ENCODE data around the gene MAP3K5. TPM values are rescaled to one million over a fixed set of nuclear protein-coding genes. Genes with fewer than 3 reads are reported as not detected.

Gene MAP3K5
- total RNA-seq, 1 donor from 2014 or later = 31.2 TPM

DNA sequence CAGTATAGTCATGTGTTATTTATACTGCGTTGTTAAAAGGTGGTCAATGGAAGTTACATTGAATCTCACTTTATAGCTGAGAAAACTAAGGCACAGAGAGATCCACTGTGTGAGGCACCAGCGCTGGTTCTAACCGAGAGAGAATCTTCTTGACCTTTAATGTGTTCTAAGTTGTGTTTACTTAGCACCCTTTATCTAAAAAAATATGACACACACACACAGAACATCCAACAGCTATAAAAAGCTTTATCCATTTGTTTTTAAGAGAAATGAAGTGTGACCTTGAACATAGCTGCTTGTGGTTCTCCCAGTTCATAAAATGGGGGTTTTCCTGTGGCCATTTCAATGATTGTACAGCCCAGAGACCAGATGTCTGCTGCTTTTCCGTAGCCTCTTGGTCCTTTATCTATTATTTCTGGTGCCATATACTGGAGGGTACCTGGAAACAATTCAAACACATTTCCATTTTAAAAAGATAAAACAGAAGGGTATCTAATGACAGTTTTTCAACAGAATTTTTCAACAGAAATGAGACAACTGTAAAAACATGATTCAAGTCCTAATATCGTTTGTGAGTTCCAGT is 187.3 kb downstream of the MAP3K5 start:
- intact Hi-C loops (cut with DNase I) = no loop called here
- TF ChIP-seq POLR2A (IDR thresholded peaks at IDR 0.05) (no peak), POLR2AphosphoS5 (IDR thresholded peaks at IDR 0.05; ENCODE audit: insufficient read depth in 1 of 2, low read depth in 1 of 2) (no peak)
- TF ChIP-seq, protein P1, sequence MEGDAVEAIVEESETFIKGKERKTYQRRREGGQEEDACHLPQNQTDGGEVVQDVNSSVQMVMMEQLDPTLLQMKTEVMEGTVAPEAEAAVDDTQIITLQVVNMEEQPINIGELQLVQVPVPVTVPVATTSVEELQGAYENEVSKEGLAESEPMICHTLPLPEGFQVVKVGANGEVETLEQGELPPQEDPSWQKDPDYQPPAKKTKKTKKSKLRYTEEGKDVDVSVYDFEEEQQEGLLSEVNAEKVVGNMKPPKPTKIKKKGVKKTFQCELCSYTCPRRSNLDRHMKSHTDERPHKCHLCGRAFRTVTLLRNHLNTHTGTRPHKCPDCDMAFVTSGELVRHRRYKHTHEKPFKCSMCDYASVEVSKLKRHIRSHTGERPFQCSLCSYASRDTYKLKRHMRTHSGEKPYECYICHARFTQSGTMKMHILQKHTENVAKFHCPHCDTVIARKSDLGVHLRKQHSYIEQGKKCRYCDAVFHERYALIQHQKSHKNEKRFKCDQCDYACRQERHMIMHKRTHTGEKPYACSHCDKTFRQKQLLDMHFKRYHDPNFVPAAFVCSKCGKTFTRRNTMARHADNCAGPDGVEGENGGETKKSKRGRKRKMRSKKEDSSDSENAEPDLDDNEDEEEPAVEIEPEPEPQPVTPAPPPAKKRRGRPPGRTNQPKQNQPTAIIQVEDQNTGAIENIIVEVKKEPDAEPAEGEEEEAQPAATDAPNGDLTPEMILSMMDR (IDR thresholded peaks at IDR 0.05) = no peak
- Histone ChIP-seq H3K9me3 (no peaks in the 10 kb centered on the region), H3K27me3 (no peaks in the 10 kb centered on the region), H3K4me3 (no peak overlapping the region), H3K4me1 (peaks cover 7% of the 10 kb centered on the region), H3K36me3 (no peaks in the 10 kb centered on the region), H3K27ac (no peak overlapping the region)
- no peak for DNase-seq (ENCODE audit: extremely low spot score in 2 of 2)

DNA sequence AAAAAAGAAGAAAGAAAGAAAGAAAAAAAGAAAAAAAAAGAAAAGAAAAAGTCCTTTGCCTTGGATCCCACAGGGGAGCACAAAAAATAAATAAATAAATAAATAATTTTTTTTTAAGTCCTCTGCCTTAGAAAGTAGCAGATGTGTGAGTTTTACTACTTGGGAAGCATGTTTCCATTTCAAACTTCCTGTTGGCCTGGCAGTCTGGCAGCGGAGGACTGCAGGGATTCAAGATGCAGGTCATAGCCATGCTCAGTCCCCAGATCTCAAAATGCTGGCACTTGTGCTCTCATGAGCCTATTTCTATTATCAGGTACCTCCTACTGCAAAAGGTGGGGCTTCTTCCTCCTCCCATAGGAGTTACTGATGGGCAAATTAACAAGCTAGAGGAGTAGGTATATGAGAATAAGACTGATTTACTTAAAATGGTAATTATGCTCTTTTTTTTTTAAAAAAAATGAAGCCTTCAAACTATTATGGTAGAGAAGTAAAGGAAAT is 187.9 kb downstream of the MAP3K5 start:
- H3K27me3 ChIP-seq = no peaks in the 10 kb centered on the region
- intact Hi-C loops (cut with DNase I) = no loop called here

DNA sequence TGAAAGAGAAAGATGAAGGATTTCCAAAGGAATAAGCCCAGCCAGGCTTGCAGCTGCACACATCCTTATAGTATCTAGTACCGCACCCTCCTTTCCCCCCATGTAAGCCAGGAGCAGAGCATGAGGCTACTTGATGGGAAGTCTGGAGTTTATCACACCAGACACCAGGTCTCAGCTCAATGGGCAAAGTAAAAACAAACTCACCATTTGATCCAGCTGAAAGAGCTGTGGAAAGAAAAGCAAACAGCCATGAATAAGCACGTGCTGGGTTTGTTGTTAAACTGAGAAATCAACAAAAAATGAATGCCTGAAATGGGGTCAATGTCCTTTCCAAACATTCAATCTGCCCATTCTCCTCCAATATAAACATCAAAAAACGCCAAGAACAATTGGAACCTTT is 191.5 kb downstream of the MAP3K5 start:
- H3K36me3 ChIP-seq = no peaks in the 10 kb centered on the region
- H3K27ac ChIP-seq = no peak overlapping the region
- intact Hi-C loops (cut with DNase I) = no loop called here
- no peak for DNase-seq (ENCODE audit: extremely low spot score in 2 of 2)
- H3K4me3 ChIP-seq = no peak overlapping the region
- no peaks in the 10 kb centered on the region for H3K9me3 ChIP-seq
- TF ChIP-seq, protein P1 (IDR thresholded peaks at IDR 0.05) = no peak
- TF ChIP-seq POLR2AphosphoS5 (IDR thresholded peaks at IDR 0.05; ENCODE audit: insufficient read depth in 1 of 2, low read depth in 1 of 2) (no peak), POLR2A (IDR thresholded peaks at IDR 0.05) (no peak)
- no peaks in the 10 kb centered on the region for H3K27me3 ChIP-seq
- H3K4me1 ChIP-seq = no peaks in the 10 kb centered on the region

More for the DNA sequence above, 187.9 kb downstream of the MAP3K5 start:
- TF ChIP-seq POLR2AphosphoS5 (IDR thresholded peaks at IDR 0.05; ENCODE audit: insufficient read depth in 1 of 2, low read depth in 1 of 2) = no peak
- TF ChIP-seq POLR2A (IDR thresholded peaks at IDR 0.05) = no peak
- TF ChIP-seq, protein P1 (IDR thresholded peaks at IDR 0.05) = no peak
- Histone ChIP-seq H3K36me3 (no peaks in the 10 kb centered on the region), H3K4me3 (no peak overlapping the region), H3K9me3 (no peaks in the 10 kb centered on the region), H3K4me1 (peaks cover under 1% of the 10 kb centered on the region), H3K27ac (no peak overlapping the region)
- DNase-seq (ENCODE audit: extremely low spot score in 2 of 2) = no peak

DNA sequence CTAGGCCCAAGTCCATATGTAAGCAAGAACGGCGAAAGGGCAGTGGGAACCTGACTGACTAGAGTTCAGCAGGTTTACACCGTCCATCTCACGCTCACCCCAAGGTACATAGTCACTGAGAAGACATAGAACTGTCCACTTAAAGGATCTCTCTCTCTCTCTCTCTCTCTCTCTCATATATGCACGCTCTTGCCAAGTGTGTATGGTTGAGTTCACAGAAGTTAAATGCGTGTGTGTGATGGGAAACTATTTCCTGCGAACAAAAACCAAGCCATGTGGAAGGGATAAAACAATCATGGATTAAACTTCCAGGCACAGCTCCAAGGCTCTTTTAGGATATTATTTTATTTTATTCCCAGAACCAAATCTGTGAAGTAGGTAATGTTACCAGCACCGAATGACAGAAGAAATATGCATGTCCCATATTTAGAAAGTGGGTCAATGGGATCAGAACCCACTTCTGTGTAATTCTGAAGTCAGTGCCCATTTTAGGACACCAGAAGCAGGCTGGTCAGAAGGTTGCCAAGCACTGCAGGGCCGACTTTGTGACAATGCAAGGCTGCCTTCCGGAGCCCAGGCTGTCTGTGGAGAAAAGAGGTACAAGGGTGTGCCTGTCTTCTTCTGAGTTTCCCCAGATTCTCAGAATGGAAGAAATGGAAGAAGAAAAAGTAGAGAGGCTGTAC is 192.8 kb downstream of the MAP3K5 start:
- Histone ChIP-seq H3K4me3 (no peak overlapping the region), H3K27ac (no peak overlapping the region), H3K9me3 (no peaks in the 10 kb centered on the region), H3K4me1 (no peaks in the 10 kb centered on the region), H3K27me3 (no peaks in the 10 kb centered on the region), H3K36me3 (no peaks in the 10 kb centered on the region)
- no peak for DNase-seq (ENCODE audit: extremely low spot score in 2 of 2)
- intact Hi-C loops (cut with DNase I) = no loop called here
- TF ChIP-seq POLR2AphosphoS5 (IDR thresholded peaks at IDR 0.05; ENCODE audit: insufficient read depth in 1 of 2, low read depth in 1 of 2) (no peak), POLR2A (IDR thresholded peaks at IDR 0.05) (no peak)
- TF ChIP-seq, protein P1 (IDR thresholded peaks at IDR 0.05) = no peak

DNA sequence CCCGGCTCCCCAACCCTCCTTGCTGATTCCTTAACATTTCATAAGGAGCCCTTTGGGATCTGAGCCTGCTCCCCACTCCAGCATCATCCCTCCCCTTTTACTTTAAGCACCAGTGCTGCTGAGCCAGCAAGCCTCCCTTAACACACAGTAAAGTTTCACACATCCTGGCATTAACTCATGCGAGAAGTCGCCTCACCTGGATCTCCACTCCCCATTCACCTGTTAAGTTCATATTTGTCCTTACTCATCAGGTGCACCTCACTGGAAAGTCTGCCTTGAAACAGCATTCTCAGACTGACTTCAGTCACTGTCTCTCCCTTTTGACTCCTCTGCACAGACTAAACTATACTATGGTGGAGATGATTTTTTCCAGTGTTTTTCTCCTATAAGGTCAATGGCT is 194.2 kb downstream of the MAP3K5 start:
- intact Hi-C loops (cut with DNase I) = no loop called here
- Histone ChIP-seq H3K36me3 (no peaks in the 10 kb centered on the region), H3K27ac (no peak overlapping the region), H3K9me3 (no peaks in the 10 kb centered on the region), H3K27me3 (no peaks in the 10 kb centered on the region), H3K4me3 (no peak overlapping the region), H3K4me1 (no peaks in the 10 kb centered on the region)
- TF ChIP-seq, protein P1 (IDR thresholded peaks at IDR 0.05) = no peak
- no peak for TF ChIP-seq POLR2AphosphoS5 (IDR thresholded peaks at IDR 0.05; ENCODE audit: insufficient read depth in 1 of 2, low read depth in 1 of 2)
- TF ChIP-seq POLR2A (IDR thresholded peaks at IDR 0.05) = no peak
- DNase-seq (ENCODE audit: extremely low spot score in 2 of 2) = no peak

Data from vagina (tissue), 2 donors.